T-helper 2 cell treated with Interferon-gamma antibody and Interleukin-4, amounts not matched to agents 100 ng/mL and 5 ng/mL, for 36 hours (primary cell): ENCODE data around the gene PARP14. TPM values are rescaled to one million over a fixed set of nuclear protein-coding genes. Genes with fewer than 3 reads are reported as not detected.
"Not testable (repeated sequence)": the region's sequence is repeated elsewhere in the genome, so short reads cannot be mapped to it uniquely, and the experiment has no call there.

Source experiments
- intact Hi-C: fragments of 100-400 bp; cut with micrococcal nuclease; formaldehyde crosslinking; loops from one replicate; pipeline ENCODE4 v1.15.1; 2023
- total RNA-seq: library from RNA; stranded (reverse); gene quantifications from 2 replicates; pipeline ENCODE4 v1.2.3, GENCODE V29; 2022

PARP14 gene
- 96.4 and 101 TPM in 2 replicates for total RNA-seq

GRCh38 chr3:122680475-122681283, at the start of gene PARP14:
Gene PARP14, plus strand, starts transcription at chr3:122680839. Its CDS starts 45 bp downstream, at chr3:122680884.
- intact Hi-C loops: loop anchor here (1.0 to 10.0 kb wide), 9 partner anchors 70 to 1134 kb away; partner anchors contain the start of genes EAF2, GOLGB1, HACD2 and HSPBAP1

- intact Hi-C loops: no loop called here
Observed at GRCh38 chr3:122635789-122636188, 44.9 kb upstream of the PARP14 start.

GRCh38 chr3:122636697-122637096, 43.9 kb upstream of the PARP14 start:
- intact Hi-C loops: no loop called here

GRCh38 chr3:122640437-122640999, 40.1 kb upstream of the PARP14 start:
- intact Hi-C loops: no loop called here

GRCh38 chr3:122642935-122643334, 37.7 kb upstream of the PARP14 start:
- intact Hi-C loops: no loop called here

GRCh38 chr3:122646146-122646988, 34.3 kb upstream of the PARP14 start:
- intact Hi-C loops: no loop called here

- intact Hi-C loops: not testable (repeated sequence)
Observed at GRCh38 chr3:122651233-122651907, 29.3 kb upstream of the PARP14 start.

- intact Hi-C loops: not testable (repeated sequence)
Observed at GRCh38 chr3:122651962-122652361, 28.7 kb upstream of the PARP14 start.

GRCh38 chr3:122658336-122658735, 22.3 kb upstream of the PARP14 start:
- intact Hi-C loops: not testable (repeated sequence)

GRCh38 chr3:122660297-122660974, 20.2 kb upstream of the PARP14 start:
- intact Hi-C loops: no loop called here

- intact Hi-C loops: no loop called here
Observed at GRCh38 chr3:122661633-122662032, 19.0 kb upstream of the PARP14 start.

GRCh38 chr3:122662505-122662904, 18.1 kb upstream of the PARP14 start:
- intact Hi-C loops: no loop called here

GRCh38 chr3:122665226-122665786, 15.3 kb upstream of the PARP14 start:
- intact Hi-C loops: no loop called here

- intact Hi-C loops: no loop called here
Observed at GRCh38 chr3:122665881-122666280, 14.8 kb upstream of the PARP14 start.

GRCh38 chr3:122668930-122669730, 11.5 kb upstream of the PARP14 start:
- intact Hi-C loops: no loop called here

GRCh38 chr3:122671553-122671952, 9.1 kb upstream of the PARP14 start:
- intact Hi-C loops: no loop called here

GRCh38 chr3:122674339-122674738, 6.3 kb upstream of the PARP14 start:
- intact Hi-C loops: no loop called here

- intact Hi-C loops: loop anchor here (5.0 kb wide), 1 partner anchor 574 kb away; no protein-coding TSS in a partner anchor
Observed at GRCh38 chr3:122676759-122677158, 3.9 kb upstream of the PARP14 start.

- intact Hi-C loops: loop anchor here (5.0 kb wide), 1 partner anchor 575 kb away; no protein-coding TSS in a partner anchor
Observed at GRCh38 chr3:122677216-122677615, 3.4 kb upstream of the PARP14 start.
